Forelimb muscle (tissue), 1 donor: ENCODE data around the gene S100PBP. TPM values are rescaled to one million over a fixed set of nuclear protein-coding genes. Genes with fewer than 3 reads are reported as not detected.

Experiments used
- DNase-seq: peaks from one replicate; pipeline ENCODE4 v3.0.0-alpha.2; 2013; ENCODE audit warnings: low read depth
- polyA plus RNA-seq: library from polyadenylated mRNA; unstranded; fragments of 120-200 nt; gene quantifications from one replicate; pipeline ENCODE4 v1.2.1, GENCODE V29; 2013; ENCODE audit not compliant: insufficient read length

S100PBP gene
- polyA plus RNA-seq, 1 donor = 22.5 TPM

DNA sequence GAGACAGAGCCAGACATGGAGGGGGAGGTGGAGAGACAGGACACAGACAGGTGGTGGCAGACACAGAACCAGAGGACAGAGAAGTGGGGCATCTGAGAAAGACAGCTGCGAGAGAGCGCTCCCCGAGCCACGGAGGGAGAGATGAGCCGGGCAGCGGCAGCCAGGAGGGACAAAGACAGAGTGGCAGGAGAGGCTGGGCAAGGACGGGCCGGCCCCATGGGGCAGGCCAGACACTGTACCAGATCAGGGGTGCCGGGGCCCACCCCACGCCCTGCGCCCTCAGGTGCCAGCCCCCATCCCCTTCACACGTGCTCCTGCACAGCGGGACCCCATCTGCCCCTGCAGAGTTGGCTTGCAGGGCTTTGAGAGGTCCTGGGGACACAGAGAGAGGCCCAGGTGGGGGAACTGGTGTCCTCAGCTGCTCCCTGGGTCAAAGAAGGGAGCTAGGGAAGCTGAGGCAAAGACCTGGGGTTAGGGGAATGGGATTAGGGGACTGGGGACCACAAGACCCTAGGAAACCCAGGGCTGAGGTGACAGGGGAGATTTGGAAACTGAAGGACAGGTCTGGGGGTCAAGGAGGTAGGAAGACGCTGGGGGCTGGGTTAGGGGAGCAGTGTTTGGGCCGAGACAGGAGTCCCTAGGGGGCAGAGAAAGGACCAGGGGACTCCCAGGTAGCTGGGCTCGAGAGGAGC is 52.6 kb downstream of the S100PBP start:
- DNase-seq = no peak

DNA sequence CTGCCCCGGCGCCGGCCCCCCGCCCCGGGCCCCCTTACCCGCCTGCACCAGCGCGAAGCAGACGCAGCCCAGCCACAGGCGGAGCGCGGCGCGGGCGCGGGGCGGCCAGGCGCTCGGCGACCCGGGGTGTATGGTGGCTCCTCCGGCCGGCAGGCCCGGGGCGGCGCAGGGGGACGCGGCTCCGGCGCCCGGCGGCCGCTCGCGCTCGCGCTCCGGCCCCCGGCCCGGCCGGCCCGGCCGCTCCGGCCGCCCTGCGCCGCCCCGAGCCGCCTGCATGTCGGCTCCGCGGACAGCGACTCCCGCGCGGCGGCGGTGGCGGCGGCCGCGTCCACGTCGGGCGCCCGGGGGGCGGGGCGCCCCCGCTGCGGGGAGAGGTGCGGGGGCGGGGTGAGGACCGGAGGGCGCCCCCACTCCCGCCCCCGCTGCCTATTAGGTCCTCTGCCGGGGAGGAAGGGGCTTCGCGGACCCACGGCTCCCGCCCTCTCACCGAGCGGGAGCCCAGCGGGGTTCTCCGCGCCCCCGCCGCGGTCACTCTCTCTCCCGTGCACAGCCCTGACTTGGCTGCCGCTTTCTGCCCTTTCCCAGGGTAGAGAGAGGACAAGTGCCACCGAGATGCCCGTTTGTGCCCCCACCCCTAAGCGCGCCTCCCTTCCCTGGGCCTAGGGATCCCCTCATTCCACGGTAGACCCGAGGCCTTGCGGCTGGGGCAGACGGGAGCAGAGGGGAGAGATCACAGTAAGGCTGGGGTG is 53.3 kb downstream of the S100PBP start, which contains the start of gene FNDC5:
FNDC5 (minus strand) TSS at position 298 of the 749 bp plus-strand sequence.
- DNase-seq = no peak

- DNase-seq = peak; percentile 62
Measured at GRCh38 chr1:32871364-32872191, 54.1 kb downstream of the S100PBP start.

DNA sequence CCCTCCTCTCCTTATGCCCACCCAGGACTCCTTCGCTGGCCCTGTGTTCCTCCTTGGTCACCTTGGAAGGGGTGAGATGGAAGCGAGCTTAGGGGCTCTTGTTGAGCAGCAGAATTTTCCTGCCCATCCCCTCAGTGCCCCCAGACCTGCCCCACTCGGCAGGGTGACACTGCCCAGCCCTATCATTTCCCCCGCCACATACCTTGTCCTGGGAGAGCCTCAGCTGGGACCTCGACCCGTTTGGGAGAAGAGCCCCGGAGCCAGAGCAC is 54.7 kb downstream of the S100PBP start:
- DNase-seq = no peak

GRCh38 chr1:32873484-32873883 is 56.0 kb downstream of the S100PBP start:
- DNase-seq = no peak

DNA sequence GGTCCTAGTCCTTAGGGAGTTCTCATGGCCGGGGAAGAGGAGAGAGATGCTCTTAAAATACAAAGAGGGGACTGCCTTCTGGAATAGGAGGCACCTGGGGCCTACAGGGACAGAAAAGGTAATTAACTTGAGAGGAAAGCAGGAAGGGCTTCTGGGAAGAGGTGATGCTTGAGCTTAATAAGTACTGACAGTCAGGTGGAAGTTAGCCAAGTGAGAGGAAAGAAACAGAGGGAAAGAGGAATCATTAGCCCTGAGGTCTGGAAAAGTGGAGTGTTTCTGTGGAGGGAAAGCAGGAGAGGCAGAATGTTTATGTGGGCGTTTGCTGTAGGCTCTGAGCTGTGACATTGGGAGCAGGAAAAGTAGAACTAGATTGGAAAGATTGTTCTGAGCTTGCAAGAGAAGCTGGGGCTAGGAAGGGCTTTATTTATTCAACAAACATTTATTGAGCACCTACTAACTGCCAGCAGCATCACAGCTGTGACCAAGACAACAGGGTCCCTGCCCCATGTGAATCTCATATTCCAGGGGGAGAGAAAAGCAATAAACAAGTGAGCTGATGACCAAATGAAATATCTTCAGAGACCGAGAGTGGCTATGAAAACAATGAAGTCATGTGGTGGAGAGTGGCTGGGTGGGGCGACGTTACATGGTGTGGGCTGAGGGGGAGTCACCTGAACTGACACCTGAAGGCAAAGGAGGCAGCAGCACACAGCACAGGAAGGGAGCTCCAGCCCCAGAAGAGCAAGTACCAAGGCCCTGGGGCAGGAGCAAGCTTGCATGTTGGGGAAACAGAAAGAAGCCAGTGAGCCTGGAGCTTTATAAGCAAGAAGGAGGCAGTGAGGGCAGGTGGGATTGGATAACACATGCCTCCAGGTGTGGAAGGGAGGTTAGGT is 57.7 kb downstream of the S100PBP start:
- DNase-seq = no peak

DNA sequence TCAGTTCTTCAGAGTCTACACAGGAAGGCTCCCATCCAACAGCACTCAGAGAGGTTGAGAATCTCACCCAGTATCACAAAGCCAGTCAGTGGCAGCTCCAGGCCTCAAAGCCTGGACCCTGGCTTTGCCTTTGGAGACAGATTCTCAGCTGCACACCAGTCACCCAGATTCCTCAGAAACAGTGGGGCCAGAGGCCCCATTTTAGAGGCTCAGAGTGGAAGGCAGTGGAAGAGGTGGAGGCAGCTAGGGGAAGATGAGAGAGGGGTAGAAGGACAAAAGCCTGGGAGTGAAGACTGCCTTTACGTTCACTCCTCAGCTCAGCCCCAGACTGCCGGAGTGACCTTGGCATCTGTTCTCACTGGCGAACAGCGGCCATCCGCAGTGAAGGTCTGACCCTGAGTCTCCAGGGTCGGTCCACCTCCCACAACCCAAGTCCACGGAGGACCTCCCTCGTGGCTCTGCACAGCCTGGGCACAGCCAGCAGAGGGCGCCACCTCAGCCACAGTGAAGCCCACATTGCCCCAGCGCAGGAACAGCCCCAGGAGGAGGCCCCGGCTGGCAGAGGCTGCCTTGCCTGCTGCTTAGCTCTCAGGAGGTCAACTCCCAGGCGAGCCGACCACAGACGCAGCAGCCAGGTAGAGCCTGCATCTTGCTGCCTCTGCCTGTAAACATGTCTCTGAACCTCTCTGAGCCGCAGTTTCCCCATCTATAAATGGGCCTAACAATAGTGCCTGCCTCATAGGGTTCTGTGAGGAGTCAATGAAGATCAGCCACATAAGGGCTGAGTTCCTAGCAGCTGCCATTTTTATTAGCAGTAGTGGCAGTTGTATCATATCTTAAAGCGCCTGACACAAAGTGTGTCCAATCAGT is 59.1 kb downstream of the S100PBP start:
- DNase-seq = no peak

DNA sequence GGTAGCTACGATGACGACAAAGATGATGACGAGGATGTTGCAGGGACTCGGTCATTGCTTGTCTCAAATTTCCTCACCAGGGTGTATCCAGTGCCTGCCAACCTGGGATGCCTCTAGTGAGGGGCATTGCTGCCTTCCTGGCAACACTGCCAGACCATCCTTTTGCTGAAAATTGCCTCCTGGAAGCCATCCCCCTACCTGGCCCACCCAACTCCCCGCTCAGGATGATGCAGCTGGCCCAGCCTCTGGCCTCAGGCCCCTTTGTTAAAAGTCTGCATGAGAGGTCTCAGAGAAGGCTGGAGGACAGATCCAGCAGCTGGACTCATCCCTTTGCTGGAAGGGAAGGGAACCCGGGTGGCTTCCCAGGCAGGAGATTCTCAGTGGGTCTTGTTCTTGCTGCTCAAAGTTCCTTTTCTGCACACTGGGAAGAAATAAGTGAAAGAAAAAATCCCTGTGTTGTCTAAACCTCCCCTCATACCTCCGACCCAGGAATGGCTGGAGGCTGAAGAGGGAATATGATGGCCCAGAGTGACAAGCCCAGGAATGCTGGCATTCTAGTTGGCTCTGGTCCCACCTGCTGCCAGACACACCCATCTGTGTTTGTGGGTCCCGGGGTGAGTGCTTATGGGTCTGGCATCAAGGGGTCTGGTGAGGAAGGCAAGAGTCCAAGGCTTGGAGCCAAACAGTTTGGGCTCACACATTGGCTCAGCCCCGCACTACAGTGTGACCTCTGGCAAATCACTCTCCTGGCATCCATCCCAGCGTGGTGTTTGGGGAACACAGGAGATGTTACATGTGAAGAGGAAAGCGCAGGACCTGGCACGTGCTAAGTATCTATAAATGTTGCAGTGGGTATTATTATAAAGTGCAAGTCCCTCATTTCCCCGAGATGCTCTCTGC is 60.0 kb downstream of the S100PBP start:
- no peak for DNase-seq

GRCh38 chr1:32878183-32878582 is 60.7 kb downstream of the S100PBP start:
- no peak for DNase-seq

GRCh38 chr1:32878637-32879041 is 61.2 kb downstream of the S100PBP start:
- no peak for DNase-seq

GRCh38 chr1:32881291-32881690 is 63.8 kb downstream of the S100PBP start:
- no peak for DNase-seq

GRCh38 chr1:32881871-32882850 is 64.7 kb downstream of the S100PBP start:
- no peak for DNase-seq

GRCh38 chr1:32883338-32884031 is 66.0 kb downstream of the S100PBP start:
- no peak for DNase-seq

DNA sequence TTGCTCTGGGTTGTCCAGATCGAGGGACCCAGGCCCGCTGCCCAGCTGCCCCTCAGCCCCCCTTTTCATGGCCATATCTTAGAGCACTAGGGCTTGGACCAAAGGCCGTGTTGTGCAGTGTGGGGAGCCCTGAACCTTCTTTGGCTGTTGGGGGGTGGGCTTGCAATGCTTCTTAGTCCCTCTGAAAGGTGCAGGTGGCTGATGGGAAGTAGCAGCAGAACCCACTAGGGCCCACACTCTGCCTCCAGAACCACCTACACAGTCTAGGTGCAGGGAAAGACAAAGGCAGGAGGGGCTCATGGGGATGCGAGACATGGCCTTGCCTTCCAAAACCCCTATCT is 66.5 kb downstream of the S100PBP start:
- no peak for DNase-seq

DNA sequence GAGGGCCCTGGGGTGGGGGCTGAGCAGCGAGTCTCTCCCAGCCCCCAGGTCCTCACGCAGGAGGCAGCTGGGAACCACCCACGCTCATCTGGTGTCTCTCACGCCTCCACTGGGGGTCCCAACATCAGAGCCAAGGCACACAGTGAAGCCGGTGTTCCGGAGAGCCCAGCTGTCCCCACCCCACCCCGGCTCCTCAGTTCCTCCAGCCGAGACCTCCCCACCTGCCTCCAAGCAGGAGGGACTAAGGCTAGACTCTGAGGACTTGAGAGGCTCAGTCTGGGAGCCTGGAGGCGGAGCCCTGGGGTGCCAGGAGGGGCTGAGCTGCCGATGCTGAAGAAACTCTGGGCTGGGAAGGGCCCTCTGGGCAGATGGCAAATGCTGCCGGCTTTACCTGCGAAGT is 67.3 kb downstream of the S100PBP start:
- DNase-seq = no peak

- DNase-seq = no peak
Measured at GRCh38 chr1:32885676-32886003, 68.2 kb downstream of the S100PBP start.

DNA sequence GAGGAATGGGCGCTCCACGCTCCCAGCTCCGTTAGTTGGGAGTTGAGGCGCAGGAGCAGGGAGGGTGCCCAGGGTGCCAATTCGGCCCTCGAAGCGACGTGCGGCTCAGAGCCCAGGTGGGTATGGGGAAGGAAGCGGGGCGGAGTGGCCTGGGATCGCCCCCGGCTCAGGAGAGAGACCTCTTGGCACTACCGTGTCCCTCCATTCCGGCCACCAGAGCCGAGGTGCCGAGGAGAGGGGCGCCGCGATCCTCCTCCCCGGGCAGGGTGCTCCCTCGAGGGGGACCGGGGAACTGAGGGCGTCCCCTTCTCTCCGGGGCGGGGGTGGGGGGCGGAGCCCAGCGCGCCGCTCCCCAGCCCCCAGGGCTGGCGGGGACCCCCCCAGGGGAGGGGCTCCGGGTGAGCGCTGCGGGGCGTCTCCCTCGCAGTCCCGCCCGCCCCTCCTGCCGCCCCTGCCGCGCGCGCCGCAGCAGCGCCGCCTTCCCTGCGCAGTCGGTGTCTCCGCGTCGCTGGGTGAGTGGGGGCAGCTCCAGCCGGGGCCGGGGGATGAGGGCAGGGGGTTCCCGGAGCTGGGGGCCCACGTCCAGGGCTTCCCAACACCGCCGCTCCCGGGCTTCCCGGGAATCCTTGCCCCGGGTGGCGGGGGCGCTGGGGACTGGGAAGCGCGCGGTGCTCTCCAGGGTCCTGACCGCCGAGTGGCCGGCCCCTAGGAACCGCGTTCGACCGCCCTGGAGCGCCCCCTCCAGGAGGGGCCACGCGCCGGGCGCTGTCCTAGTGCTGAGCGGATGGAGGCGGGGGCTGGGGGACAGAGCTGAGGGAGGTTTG is 68.8 kb downstream of the S100PBP start, which contains the start of gene HPCA:
HPCA (plus strand) TSS at position 488 of the 824 bp plus-strand sequence. CDS start 2,408 bp downstream, outside the sequence.
- no peak for DNase-seq
